GM18519 (cell line): ENCODE measurements around the gene SYNDIG1L.
"Not testable (repeated sequence)": the region's sequence is repeated elsewhere in the genome, so short reads cannot be mapped to it uniquely, and the experiment has no call there.

Source experiments
- ATAC-seq: cut with Tn5 transposase; IDR thresholded peaks from one replicate; pipeline ENCODE4 v1.9.1; 2021; ENCODE audit warnings: mild to moderate bottlenecking, moderate library complexity; ENCODE audit not compliant: unreplicated experiment, low FRiP score

Gene SYNDIG1L

GRCh38 chr14:74426202-74426582, at the start of gene SYNDIG1L:
TSS of gene SYNDIG1L (minus strand) at chr14:74426210. CDS start at chr14:74409744, 16,466 bp downstream.
- ATAC-seq = no peak

GRCh38 chr14:74475678-74476077, 49.7 kb upstream of the SYNDIG1L start:
- no peak for ATAC-seq

- no peak for ATAC-seq
These were observed 48.4 kb upstream of the SYNDIG1L start for GRCh38 chr14:74474376-74474775.

- ATAC-seq = no peak
These were observed 46.6 kb upstream of the SYNDIG1L start for GRCh38 chr14:74472601-74473000.

GRCh38 chr14:74469548-74470518, 43.8 kb upstream of the SYNDIG1L start:
- no peak for ATAC-seq

- ATAC-seq = no peak
These were observed 42.5 kb upstream of the SYNDIG1L start for GRCh38 chr14:74468513-74468912.

- ATAC-seq = no peak
These were observed 39.3 kb upstream of the SYNDIG1L start for GRCh38 chr14:74465335-74465734.

GRCh38 chr14:74464785-74465184, 38.8 kb upstream of the SYNDIG1L start:
- no peak for ATAC-seq

- no peak for ATAC-seq
These were observed 37.7 kb upstream of the SYNDIG1L start for GRCh38 chr14:74463697-74464096.

GRCh38 chr14:74462993-74463392, 37.0 kb upstream of the SYNDIG1L start:
- ATAC-seq = no peak

- no peak for ATAC-seq
These were observed 34.0 kb upstream of the SYNDIG1L start for GRCh38 chr14:74459976-74460375.

- ATAC-seq = no peak
These were observed 33.4 kb upstream of the SYNDIG1L start for GRCh38 chr14:74459289-74459946.

GRCh38 chr14:74457565-74457895, 31.5 kb upstream of the SYNDIG1L start:
- no peak for ATAC-seq

- ATAC-seq = no peak
These were observed 30.9 kb upstream of the SYNDIG1L start for GRCh38 chr14:74456684-74457564.

GRCh38 chr14:74454397-74454796, 28.4 kb upstream of the SYNDIG1L start:
- not testable (repeated sequence) for ATAC-seq

- ATAC-seq = no peak
These were observed 18.9 kb upstream of the SYNDIG1L start for GRCh38 chr14:74444866-74445265.

- no peak for ATAC-seq
These were observed 16.7 kb upstream of the SYNDIG1L start for GRCh38 chr14:74442757-74443156.

GRCh38 chr14:74441113-74441512, 15.1 kb upstream of the SYNDIG1L start:
- ATAC-seq = no peak

- ATAC-seq = no peak
These were observed 12.4 kb upstream of the SYNDIG1L start for GRCh38 chr14:74438351-74438915.

- ATAC-seq = no peak
These were observed 11.6 kb upstream of the SYNDIG1L start for GRCh38 chr14:74437496-74438053.
